Measurements from ENCODE around the gene CRTAC1.

Gene CRTAC1

DNA sequence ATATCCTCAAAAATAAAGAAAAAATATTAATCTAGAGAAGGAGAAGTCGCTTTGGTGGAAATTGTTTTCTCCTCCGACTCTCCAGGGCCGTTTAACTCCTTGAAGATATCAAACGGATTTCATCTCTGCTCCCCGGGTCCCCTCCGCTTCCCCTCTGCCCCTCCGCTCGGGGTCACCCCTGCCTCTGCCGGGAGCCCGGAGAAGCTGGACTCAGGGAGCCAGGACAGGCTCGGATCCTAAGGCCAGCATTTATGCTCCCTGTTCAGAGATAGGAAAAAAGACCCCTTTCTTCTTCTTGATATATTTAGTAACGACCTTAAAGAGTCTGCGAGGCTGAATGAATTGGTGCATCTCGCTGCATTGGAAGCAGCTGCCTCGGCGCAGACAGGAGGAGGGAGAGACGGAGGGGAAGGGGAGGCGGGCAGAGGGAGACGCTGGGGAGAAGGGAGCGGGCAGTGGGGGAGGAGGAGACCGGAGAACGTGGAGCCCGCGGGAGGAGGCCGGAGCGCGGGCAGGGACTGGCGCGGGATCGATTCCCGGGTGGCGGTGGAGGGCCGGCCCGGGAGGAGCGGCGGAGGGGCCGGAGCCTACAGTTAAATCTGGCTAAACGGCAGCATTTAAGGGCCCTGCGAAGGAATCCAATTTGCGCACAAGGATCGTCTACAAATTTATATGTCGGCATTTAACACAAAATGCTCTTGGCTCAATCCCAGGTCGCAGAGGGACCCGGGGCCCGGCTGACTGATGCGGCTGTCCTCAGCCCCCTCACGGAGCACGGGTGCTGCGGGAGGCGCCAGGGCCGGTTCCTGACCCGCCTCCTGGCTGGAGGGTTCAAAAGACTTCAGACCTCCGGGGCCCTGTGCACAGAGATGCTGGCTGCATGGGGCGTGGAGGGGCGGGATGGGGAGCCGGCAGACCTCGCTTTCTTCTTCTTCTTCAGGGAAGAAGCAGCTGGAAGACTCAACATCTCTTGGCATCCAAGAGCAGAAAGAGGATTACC lies 55.6 kb downstream of the CRTAC1 start:
- H3K4me3 ChIP-seq (ENCODE audit: low read depth, low read length), result no peak overlapping the region
- TF ChIP-seq, protein P1, sequence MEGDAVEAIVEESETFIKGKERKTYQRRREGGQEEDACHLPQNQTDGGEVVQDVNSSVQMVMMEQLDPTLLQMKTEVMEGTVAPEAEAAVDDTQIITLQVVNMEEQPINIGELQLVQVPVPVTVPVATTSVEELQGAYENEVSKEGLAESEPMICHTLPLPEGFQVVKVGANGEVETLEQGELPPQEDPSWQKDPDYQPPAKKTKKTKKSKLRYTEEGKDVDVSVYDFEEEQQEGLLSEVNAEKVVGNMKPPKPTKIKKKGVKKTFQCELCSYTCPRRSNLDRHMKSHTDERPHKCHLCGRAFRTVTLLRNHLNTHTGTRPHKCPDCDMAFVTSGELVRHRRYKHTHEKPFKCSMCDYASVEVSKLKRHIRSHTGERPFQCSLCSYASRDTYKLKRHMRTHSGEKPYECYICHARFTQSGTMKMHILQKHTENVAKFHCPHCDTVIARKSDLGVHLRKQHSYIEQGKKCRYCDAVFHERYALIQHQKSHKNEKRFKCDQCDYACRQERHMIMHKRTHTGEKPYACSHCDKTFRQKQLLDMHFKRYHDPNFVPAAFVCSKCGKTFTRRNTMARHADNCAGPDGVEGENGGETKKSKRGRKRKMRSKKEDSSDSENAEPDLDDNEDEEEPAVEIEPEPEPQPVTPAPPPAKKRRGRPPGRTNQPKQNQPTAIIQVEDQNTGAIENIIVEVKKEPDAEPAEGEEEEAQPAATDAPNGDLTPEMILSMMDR (IDR thresholded peaks at IDR 0.05; ENCODE audit: borderline replicate concordance, insufficient read depth, low read depth, low read length), result no peak

DNA sequence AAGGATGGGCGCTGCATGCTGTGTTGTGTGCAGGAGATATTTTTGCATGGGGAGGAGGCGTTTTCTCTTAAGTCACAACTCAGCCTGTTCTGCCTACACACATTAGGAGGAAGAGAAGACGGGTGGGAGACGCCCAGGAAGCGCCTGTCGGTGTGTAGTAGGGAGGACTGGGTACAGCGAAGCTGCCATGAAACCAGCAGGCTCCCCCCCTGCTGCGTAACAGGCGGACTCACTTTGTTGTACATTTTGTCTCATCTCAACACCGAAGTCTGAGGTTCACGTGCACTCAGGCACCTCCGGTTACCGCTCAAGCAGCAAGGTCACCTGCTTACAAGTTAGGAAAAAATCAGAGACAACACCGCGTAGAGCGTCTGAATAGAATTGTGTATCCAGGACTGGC lies 56.3 kb downstream of the CRTAC1 start:
- H3K4me3 ChIP-seq (ENCODE audit: low read depth, low read length), result no peak overlapping the region
- TF ChIP-seq, protein P1 (IDR thresholded peaks at IDR 0.05; ENCODE audit: borderline replicate concordance, insufficient read depth, low read depth, low read length), result no peak

DNA sequence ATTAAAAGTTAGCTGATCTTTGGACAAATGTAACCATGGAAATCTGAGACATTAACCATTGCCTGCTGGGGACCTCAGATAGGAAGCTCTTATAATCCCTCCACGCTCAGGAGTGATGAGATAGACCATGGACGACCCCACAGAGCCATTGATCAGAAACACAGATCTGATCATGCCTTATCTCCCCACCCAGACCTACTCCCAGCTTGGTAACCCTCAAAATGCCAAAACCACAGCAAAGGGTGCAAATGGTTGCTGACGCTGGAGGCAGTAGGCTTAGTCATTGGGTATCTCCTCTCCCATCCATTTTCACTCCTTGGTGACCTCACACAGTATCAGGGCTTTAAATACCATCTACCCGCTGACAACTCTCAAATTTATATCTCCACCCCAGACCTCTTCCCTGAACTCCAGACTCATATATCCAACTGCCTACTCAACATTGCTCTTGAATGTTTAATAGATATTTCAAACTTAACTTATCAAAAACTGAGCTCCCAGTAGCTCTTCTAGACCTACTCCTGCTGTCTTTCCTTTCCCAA lies 60.8 kb downstream of the CRTAC1 start:
- no peak overlapping the region for H3K4me3 ChIP-seq (ENCODE audit: low read depth, low read length)
- TF ChIP-seq, protein P1 (IDR thresholded peaks at IDR 0.05; ENCODE audit: borderline replicate concordance, insufficient read depth, low read depth, low read length), result no peak

DNA sequence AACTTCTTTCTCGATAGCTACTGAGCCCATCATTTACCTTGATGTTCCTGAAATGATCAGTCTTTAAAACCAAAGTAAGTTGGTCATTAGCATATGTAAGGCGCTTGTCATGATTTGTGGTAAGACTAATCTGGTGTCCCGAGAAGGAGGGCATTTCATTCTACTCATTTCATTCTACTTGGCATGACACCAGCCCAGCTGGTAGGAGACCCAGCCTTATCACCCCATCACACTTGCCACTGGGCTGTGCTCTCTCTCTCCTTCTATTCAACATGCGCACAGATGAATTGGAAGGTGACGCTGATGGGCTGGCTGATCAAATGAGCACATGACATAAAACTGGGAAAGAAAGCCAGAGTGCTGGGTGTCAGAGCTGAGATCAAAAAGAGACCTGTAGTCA lies 65.7 kb downstream of the CRTAC1 start:
- TF ChIP-seq, protein P1 (IDR thresholded peaks at IDR 0.05; ENCODE audit: borderline replicate concordance, insufficient read depth, low read depth, low read length), result no peak
- H3K4me3 ChIP-seq (ENCODE audit: low read depth, low read length), result no peak overlapping the region

DNA sequence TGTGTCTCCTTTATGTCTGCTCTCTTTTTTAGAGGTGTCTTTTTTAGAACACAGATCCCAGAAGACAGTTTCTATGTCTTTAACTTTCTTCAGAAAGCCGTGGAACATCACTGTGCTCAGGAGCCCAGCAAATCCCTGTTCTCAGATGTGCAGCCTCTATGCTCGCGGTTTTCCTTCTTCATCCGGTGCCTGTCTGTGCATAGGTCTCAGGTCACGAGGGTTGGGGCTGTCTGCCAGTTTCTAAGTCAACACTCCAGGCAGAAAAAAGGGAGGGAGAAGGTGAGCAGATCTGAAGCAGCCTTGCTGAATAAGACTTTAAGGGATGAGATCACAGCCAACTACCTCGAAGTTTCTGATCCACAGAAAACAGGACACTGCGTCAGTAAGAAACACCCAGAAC lies 68.5 kb downstream of the CRTAC1 start:
- H3K4me3 ChIP-seq (ENCODE audit: low read depth, low read length), result no peak overlapping the region
- TF ChIP-seq, protein P1 (IDR thresholded peaks at IDR 0.05; ENCODE audit: borderline replicate concordance, insufficient read depth, low read depth, low read length), result no peak

DNA sequence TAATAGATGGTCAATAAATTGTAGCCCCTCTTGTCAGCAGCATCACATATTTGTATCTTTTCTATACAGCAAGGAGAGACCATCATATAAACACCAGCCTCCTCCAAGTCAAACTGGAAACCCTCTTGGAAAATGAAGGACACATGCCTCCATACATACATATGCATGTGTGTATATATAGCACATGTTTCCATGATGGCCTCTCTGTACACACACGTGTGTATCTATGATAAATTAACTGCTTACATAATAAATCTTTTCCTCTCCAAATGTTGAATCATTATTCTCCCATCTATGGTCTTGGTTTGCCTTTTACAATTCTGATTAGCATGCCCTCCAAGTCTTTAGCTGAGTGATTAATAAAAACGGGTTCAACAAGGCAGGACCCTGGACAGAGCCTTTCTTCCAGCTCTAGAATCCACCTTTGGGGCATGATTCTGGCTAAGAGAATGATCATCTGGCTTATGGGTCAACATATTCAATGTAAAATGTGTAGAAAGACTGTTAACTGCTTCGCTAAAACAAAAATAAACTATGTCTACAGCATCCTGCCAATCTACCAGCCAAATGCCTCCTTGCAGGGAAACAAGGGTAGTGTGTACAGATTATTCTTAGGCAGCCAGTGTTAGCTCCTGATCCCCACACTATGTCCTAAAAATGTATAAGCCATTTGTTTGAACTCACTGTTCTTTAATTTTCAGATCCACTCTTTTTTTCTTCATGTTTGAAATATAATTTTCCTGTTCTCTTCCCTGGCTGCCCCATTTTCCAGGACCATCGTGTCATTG lies 70.0 kb downstream of the CRTAC1 start:
- TF ChIP-seq, protein P1 (IDR thresholded peaks at IDR 0.05; ENCODE audit: borderline replicate concordance, insufficient read depth, low read depth, low read length), result no peak
- no peak overlapping the region for H3K4me3 ChIP-seq (ENCODE audit: low read depth, low read length)

Data from GM12875 (cell line).